ENCODE measurements around the gene SECISBP2L.
"Not testable (repeated sequence)": the region's sequence is repeated elsewhere in the genome, so short reads cannot be mapped to it uniquely, and the experiment has no call there.

Gene SECISBP2L

GRCh38 chr15:49046220-49047102 is at the start of gene SECISBP2L:
Gene SECISBP2L, minus strand, starts transcription at chr15:49046446. Its CDS starts 147 bp downstream, at chr15:49046299.
- DNase-seq (ENCODE audit: low read depth, low spot score) = peak; percentile 83

- no peak for DNase-seq (ENCODE audit: low read depth, low spot score)
Observed at GRCh38 chr15:49094923-49095322, 48.7 kb upstream of the SECISBP2L start.

GRCh38 chr15:49093252-49094105 is 47.2 kb upstream of the SECISBP2L start:
- no peak for DNase-seq (ENCODE audit: low read depth, low spot score)

- no peak for DNase-seq (ENCODE audit: low read depth, low spot score)
Observed at GRCh38 chr15:49088996-49089395, 42.8 kb upstream of the SECISBP2L start.

- DNase-seq (ENCODE audit: low read depth, low spot score) = no peak
Observed at GRCh38 chr15:49085696-49086459, 39.6 kb upstream of the SECISBP2L start.

- DNase-seq (ENCODE audit: low read depth, low spot score) = no peak
Observed at GRCh38 chr15:49084285-49084570, 38.0 kb upstream of the SECISBP2L start.

- no peak for DNase-seq (ENCODE audit: low read depth, low spot score)
Observed at GRCh38 chr15:49083401-49084284, 37.4 kb upstream of the SECISBP2L start.

- no peak for DNase-seq (ENCODE audit: low read depth, low spot score)
Observed at GRCh38 chr15:49082960-49083359, 36.7 kb upstream of the SECISBP2L start.

- DNase-seq (ENCODE audit: low read depth, low spot score) = no peak
Observed at GRCh38 chr15:49079340-49080039, 33.2 kb upstream of the SECISBP2L start.

GRCh38 chr15:49075881-49076280 is 29.6 kb upstream of the SECISBP2L start:
- DNase-seq (ENCODE audit: low read depth, low spot score) = no peak

GRCh38 chr15:49074589-49075287 is 28.5 kb upstream of the SECISBP2L start:
- not testable (repeated sequence) for DNase-seq (ENCODE audit: low read depth, low spot score)

GRCh38 chr15:49066372-49066771 is 20.1 kb upstream of the SECISBP2L start:
- no peak for DNase-seq (ENCODE audit: low read depth, low spot score)

- DNase-seq (ENCODE audit: low read depth, low spot score) = no peak
Observed at GRCh38 chr15:49064884-49065283, 18.6 kb upstream of the SECISBP2L start.

- no peak for DNase-seq (ENCODE audit: low read depth, low spot score)
Observed at GRCh38 chr15:49064281-49064653, 18.0 kb upstream of the SECISBP2L start.

- no peak for DNase-seq (ENCODE audit: low read depth, low spot score)
Observed at GRCh38 chr15:49063402-49064280, 17.4 kb upstream of the SECISBP2L start.

GRCh38 chr15:49062900-49063299 is 16.7 kb upstream of the SECISBP2L start:
- no peak for DNase-seq (ENCODE audit: low read depth, low spot score)

- no peak for DNase-seq (ENCODE audit: low read depth, low spot score)
Observed at GRCh38 chr15:49060710-49061495, 14.7 kb upstream of the SECISBP2L start.

- no peak for DNase-seq (ENCODE audit: low read depth, low spot score)
Observed at GRCh38 chr15:49059491-49059890, 13.2 kb upstream of the SECISBP2L start.
